ENCODE results near the gene ADORA1.

The ADORA1 gene

GRCh38 chr1:203159844-203160243 is 32.3 kb downstream of the ADORA1 start:
- DNase-seq = peak in 2 of 14 donors; percentile 33 to 38

GRCh38 chr1:203161175-203161574 is 33.6 kb downstream of the ADORA1 start:
- no peak for DNase-seq

- no peak for DNase-seq
These were observed 34.2 kb downstream of the ADORA1 start for GRCh38 chr1:203161703-203162102.

- DNase-seq = no peak
These were observed 34.9 kb downstream of the ADORA1 start for GRCh38 chr1:203162403-203162802.

DNA sequence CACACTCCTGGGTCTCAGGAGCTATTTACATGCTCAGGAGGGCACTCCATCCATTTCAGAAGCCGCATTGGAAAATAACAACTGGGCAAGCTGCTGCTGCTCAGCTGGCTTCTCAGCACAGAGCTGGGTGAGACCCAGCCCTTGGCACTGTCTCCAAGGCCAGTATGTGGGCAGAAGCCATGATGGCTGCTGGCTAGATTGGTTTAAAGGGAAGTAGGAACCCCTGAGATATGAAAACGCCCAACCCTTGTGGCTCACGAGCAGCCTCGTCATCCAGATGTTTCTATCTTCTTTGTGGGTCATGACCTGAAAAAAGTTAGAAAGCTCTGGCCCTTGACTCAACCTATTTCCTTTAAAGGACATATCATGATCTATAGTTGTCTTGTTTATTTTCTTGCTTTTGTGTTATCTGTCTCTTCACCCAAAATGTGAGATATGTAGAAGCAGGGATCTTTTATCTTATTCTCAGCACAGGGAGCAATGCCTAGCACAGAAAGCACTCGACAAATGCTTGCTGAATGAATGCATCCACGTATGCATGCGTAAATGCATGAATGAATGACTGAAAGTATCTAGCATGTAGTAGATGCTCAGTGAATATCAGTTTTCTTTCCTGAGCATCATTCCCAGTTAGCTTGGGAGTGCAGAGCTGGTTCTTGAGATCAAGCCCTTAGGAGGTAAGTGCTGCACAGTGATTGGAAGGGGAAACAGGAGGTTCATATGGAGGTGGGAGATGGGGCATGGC is 36.5 kb downstream of the ADORA1 start:
- DNase-seq = peak in 3 of 14 donors; percentile 21 to 56 (median 25)

DNA sequence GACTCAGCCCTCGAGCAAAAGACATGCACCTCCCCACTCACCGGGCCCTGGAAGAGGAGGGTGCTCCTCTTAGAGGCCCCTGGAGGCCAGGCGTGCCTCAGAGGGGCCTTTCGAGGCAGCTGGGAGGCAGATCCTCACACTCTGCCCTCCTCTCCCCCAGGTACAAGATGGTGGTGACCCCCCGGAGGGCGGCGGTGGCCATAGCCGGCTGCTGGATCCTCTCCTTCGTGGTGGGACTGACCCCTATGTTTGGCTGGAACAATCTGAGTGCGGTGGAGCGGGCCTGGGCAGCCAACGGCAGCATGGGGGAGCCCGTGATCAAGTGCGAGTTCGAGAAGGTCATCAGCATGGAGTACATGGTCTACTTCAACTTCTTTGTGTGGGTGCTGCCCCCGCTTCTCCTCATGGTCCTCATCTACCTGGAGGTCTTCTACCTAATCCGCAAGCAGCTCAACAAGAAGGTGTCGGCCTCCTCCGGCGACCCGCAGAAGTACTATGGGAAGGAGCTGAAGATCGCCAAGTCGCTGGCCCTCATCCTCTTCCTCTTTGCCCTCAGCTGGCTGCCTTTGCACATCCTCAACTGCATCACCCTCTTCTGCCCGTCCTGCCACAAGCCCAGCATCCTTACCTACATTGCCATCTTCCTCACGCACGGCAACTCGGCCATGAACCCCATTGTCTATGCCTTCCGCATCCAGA is 37.7 kb downstream of the ADORA1 start:
- no peak for DNase-seq

- no peak for DNase-seq
These were observed 38.3 kb downstream of the ADORA1 start for GRCh38 chr1:203165800-203166161.

GRCh38 chr1:203166192-203166940 is 38.8 kb downstream of the ADORA1 start:
- DNase-seq = peak in 1 of 14 donors; percentile 45

GRCh38 chr1:203167026-203167912 is 39.7 kb downstream of the ADORA1 start:
- DNase-seq = no peak

DNA sequence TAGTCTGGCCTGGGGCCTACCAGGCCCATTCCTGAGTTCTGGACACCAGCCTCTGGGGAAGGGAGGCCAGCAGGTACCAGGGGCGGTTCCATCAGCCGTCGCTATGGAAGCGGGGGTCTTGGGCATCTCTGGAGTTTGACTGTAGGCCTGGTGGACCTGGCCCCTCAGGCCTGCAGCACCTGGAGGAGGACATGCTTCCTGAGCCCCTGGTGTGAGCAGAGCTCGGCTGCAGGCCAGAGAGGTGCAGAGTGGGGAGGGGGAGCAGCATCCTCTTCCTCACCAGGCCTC is 40.3 kb downstream of the ADORA1 start:
- no peak for DNase-seq

DNA sequence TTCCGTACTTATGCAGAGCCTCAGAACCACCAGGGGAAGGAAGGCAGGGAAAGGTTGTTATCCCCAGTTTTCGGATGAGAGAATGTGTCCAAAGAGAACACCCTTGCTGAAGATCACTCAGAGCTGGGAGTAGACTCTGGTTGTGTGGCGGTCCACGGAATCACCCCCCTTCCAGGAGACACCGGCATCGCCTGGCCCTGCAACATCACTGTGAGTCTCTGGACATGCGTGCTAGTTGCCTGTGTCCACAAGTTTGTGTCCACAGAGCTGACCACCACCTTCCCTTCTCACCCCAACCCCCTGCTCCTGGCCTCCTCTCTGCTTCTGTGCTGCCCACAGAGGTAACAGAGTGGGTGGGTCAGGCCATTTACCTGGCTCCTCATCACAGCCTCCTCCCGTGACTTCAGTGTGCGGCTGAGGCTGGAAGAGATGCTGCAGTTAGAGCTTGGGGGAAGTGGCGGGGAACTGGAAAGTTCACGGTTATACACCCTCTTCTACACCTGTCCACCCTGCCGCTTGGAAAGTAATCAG is 40.8 kb downstream of the ADORA1 start:
- DNase-seq = no peak

DNA sequence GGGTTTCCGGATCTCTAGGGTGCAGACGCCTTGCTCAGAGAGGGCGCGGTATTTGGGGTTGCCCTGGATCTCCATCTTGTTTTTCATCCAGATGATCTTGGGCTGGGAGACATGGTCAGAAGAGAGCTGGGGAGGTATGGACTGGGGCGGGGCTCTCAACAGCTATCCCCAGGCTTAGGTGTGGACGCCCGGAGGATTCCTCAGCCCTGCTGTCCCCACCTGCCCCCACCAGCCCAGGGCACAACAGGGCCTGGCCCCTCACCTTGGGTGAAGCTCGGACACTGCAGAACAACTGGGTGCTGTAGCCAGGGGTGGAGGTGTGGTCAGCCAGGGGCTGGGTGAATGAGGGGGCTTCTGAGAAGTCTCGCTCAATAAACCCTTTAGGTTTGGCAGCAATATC is 41.5 kb downstream of the ADORA1 start:
- no peak for DNase-seq

GRCh38 chr1:203169770-203170520 is 42.4 kb downstream of the ADORA1 start:
- DNase-seq = no peak

GRCh38 chr1:203170625-203171330 is 43.3 kb downstream of the ADORA1 start:
- DNase-seq = no peak

DNA sequence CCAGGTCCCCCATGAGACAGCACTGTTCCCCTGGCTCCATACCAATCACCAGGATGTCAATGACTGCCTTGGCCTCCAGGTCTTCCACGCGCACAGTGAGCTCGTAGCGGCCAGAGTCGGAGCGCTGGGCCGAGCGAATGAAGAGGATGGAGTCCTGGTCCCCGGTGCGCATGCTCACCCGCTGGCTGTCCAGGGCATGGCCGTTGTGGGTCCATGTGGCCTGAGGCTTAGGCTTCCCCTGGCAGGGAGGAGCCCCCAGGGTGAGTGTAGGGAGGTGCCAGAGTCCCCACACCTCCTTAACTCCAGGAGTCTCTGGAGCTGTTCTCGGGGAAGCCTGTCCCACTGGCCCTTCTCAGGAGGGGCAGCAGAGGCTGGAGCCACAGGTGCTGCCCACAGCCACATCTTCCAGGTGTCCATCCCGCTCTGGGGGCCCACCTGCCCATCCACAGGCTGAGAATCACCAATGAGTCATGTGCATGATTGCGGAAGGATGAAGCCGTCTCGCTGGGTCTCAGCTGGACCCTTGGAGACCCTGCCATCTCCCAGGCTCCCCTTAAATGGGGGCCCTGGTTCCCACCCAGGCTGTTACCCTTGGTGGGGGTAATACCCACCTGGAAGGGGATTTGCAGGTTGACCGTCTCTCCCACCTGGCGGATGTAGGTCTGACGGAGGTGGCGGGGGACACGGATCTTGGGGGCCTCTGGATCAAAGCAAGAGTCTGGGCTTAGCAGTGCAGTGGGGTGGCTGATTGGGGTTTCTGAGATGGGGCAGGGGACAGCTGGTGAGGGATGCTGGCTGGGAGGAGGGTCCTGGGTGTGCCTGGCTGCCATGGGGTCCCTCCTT is 44.0 kb downstream of the ADORA1 start:
- DNase-seq = no peak

DNA sequence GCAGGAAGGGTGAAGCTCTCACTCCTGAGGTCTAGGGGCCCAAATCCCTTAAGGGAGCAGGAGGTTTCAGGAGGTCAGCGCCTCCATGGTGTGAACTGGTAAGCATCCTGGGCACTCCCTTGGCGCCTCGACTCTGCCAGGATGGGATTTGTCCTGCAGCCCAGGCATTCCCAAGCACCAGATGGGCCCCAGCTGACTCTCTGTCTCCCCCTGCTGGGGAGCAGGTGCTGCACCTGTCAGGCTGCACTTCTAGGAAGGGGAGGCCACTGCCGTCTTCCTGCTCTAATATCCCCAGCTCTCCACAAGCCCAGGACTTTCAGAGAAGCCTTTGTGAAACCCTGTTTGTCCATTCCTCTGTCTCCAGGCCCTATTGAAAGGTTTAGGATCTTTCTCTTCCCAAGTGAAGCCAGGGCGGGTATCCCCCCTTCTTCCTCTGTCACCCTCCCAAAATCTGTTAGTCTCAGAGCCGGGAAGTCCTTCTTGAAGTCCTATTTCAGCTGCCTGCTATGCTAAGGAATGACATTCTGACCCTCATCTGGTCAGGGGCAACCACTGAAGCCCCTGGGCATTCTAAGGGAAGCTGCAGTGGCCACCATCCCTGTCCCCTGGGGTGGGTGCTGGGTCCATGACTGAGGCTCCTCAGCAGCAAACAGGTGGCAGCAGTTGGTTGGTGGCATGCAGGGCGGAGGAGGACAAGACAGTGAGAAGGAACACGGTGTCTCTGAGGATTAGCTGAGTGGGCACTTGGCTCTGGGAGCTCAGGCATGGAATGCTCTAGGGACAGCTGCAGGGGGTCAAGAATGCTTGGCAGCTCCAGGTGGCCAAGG is 44.9 kb downstream of the ADORA1 start:
- peak in 8 of 14 donors; percentile 18 to 60 (median 46) for DNase-seq

- no peak for DNase-seq
These were observed 45.6 kb downstream of the ADORA1 start for GRCh38 chr1:203173011-203173555.

DNA sequence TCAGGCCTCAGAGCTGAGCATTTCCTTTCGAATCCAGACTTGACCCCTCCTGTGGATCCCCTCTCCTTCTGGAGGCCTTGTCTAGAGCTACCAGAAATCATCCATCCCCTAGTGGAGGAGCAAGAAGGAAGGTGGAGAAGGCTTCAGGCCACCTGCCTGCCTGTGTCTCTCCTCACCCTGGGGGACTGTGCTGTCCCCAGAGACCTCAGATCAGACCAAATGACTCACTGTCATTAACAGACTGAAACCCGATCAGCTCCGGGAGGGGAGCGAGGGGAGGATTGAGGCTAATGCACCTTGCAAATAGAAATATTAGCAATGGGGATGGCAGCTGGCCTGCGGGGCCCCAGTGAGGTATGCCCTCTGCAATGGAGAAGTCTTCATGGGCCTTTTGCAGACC is 46.0 kb downstream of the ADORA1 start:
- DNase-seq = no peak
